Neural cell (in vitro differentiated cells): Measurements from ENCODE around the gene NR2F1-AS1.

ENCODE experiments used
- CTCF ChIP-seq: fragments of 450-650 bp; IDR thresholded peaks from 2 replicates; pipeline ENCODE4 v1.5.1; 2014; ENCODE audit warnings: antibody characterized with exemption, mild to moderate bottlenecking, moderate library complexity; ENCODE audit not compliant: poor library complexity, severe bottlenecking
- EP300 ChIP-seq: fragments of 450-650 bp; conservative IDR thresholded peaks from 2 replicates; pipeline ENCODE4 v1.6.1; 2014; ENCODE audit warnings: antibody characterized with exemption, mild to moderate bottlenecking, moderate library complexity; ENCODE audit not compliant: poor library complexity, severe bottlenecking

GRCh38 chr5:93586736-93587596, 5.9 kb upstream of the NR2F1-AS1 start:
- TF ChIP-seq CTCF, result no peak
- TF ChIP-seq EP300, result no peak
